ENCODE measurements around the gene ZNF780B.
A peak's percentile ranks its signal among the peaks of the same experiment; 100 is the strongest.
"Not testable (repeated sequence)": the region's sequence is repeated elsewhere in the genome, so short reads cannot be mapped to it uniquely, and the experiment has no call there.

ZNF780B gene

GRCh38 chr19:40055832-40056504 lies at the start of gene ZNF780B:
ZNF780B (minus strand) TSS chr19:40056231; CDS start chr19:40050332, 5,899 bp downstream.
- peak; percentile 66 for DNase-seq

DNA sequence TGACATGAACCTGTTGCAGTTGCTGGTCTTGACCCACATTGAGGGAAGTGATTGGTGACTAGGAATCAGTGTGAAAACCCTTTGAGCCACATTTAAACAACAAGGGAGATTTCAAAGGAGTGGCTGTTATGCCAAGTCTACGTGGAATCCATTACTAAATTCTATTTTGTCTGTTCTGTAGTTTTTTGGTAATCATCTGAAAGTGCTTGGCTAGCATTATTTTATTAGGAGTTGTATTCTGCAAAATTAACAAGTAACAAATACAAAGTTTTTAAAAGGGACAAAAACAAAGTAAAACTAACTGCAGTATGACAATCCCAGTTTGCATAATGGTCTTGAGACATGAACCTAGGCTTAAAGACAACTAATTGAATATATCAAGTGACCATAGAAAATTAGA lies 48.7 kb upstream of the ZNF780B start:
- no peak for DNase-seq

- DNase-seq: no peak
These were observed 47.6 kb upstream of the ZNF780B start for GRCh38 chr19:40103600-40103999.

GRCh38 chr19:40101813-40102212 lies 45.8 kb upstream of the ZNF780B start:
- DNase-seq: no peak

- no peak for DNase-seq
These were observed 37.4 kb upstream of the ZNF780B start for GRCh38 chr19:40093416-40093815.

- no peak for DNase-seq
These were observed 35.4 kb upstream of the ZNF780B start for GRCh38 chr19:40091205-40092129.

GRCh38 chr19:40090241-40091204 lies 34.5 kb upstream of the ZNF780B start, which contains the start of gene ZNF780A:
ZNF780A (minus strand) TSS chr19:40090943; CDS start chr19:40084753, 6,190 bp downstream.
- DNase-seq: peak; percentile 77

GRCh38 chr19:40089462-40089861 lies 33.4 kb upstream of the ZNF780B start:
- DNase-seq: no peak

GRCh38 chr19:40088299-40089047 lies 32.4 kb upstream of the ZNF780B start:
- no peak for DNase-seq

DNA sequence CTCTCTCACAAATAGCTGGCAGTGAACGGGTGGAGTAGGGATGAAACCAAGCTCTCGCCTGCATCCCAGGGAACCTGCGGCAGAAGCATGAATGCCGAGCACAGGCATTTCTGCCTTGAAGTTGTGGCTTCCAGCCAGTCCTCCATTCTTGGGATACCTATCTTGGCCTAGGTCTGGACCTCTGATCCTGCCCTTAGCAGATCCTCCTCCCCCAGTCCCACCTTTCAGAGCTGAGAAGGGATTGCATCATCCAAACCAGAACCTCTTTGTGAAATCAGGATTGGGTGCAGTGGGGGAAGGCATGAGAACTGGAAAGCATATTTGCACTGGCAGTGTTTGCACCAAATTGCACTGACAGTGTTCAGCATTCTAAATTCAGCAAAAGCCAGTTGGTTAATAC lies 28.9 kb upstream of the ZNF780B start:
- DNase-seq: no peak

DNA sequence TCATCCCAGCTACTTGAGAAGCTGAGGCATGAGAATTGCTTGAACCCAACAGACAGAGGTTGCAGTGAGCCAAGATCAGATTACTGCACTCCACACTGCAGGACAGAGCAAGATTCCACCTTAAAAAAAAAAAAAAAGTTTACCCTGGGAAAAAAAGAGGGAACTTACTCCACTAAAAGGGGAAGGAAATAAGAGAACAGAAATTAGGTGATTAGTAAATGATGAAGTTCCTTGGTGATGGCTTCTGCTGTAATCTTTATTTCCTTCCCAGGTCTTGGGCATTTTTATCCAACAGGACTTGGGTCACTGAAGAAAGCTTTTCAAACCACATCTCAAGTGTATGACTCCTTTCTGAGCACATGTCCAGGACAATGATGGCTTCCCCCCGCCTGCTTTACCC lies 25.4 kb upstream of the ZNF780B start:
- DNase-seq: no peak

DNA sequence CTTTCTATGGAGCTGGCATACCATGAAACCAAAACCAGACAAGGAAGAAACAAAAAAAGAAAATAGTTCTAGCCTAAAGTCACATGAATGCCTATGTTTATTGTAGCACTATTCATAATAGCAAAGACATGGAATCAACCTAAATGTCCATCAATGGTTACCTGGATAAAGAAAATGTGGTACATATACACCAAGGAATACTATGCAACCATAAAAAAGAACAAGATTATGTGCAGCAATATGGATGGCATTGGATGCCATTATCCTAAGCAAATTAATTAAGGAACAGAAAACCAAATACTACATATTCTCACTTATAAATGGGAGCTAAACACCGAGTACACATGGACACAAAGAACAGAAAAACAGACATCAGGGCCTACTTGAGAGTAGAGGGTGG lies 24.3 kb upstream of the ZNF780B start:
- no peak for DNase-seq

GRCh38 chr19:40078377-40078776 lies 22.3 kb upstream of the ZNF780B start:
- no peak for DNase-seq

DNA sequence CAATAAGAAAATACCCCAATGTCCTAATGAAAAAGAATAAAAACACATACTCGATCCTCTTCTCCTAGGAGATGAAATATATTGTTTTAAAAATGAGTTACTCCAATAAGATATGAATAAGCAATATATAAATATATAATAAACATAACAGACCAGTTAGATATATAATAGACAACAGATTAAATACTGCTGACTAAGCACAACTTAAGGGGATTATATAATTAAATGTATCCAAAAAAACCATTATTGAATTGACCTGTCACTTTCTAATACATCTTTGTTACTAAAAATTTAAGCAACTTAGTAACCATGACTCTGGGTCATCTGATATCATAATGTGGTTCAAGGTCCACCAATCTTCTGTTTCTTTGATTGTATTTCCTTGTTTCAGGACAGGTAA lies 14.0 kb upstream of the ZNF780B start:
- DNase-seq: no peak

DNA sequence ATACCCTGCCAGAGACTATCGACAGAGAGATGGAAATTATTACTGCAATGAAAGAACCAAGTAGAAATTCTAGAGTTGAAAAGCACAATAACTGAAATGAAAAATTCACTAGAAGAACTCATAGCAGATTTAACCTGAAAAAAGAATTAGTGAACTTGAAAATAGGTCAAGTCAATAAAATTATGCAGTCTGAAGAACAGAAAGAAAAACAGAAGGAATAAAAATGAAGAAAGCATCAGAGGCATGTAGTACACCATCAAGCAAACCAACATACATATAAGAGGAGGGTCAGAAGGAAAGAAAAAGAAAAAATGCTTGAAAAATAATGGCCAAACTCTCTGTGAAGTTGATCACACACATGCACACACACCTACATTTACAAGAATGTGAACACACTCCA lies 3.6 kb upstream of the ZNF780B start:
- DNase-seq: no peak

DNA sequence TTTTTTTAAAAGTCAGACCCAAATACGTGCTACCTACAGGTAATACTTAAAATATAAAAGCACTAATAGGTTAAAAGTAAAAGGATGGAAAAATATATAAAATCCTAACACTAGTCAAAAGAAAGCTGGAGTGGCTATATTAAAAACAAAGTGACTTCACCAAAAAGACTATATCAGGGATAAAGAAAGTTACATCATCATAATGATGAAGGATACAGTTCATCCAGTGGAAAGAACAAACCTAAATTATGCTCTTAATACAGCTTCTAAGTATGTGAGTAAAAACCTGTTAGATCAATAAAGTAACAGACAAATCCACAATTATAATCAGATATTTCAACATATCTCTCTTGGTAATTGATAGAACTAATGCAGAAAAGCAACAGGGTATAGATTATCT lies 1.1 kb upstream of the ZNF780B start:
- DNase-seq: no peak

GRCh38 chr19:40056505-40056904 lies 474 bp upstream of the ZNF780B start:
- DNase-seq: no peak

- DNase-seq: no peak
These were observed 982 bp downstream of the ZNF780B start for GRCh38 chr19:40055049-40055448.

DNA sequence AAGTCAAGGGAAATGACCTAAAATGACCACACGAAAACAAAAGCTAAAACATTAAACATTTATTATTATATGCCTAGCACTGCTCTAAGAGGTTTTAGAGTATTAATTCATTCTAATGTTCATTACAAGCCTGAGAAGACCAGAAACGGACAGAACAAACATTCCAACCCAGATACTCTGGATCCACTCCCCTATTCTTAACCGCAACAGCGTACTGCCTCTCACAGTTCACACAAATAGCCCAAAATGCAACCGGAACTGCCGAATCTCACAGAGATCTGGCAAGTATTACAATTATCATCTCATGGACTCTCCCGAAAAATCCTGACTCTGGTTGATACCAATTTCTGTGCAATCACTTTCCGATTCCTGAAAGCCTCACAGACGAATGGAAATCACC lies 1.4 kb downstream of the ZNF780B start:
- no peak for DNase-seq

- no peak for DNase-seq
These were observed 2.5 kb downstream of the ZNF780B start for GRCh38 chr19:40053491-40053890.

DNA sequence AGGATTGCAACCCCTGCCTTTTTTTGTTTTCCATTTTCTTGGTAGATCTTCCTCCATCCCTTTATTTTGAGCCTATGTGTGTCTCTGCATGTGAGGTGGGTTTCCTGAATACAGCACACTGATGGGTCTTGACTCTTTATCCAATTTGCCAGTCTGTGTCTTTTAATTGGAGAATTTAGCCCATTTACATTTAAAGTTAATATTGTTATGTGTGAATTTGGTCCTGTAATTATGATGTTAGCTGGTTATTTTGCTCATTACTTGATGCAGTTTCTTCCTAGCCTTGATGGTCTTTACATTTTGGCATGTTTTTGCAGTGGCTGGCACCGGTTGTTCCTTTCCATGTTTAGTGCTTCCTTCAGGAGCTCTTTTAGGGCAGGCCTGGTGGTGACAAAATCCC lies 14.3 kb downstream of the ZNF780B start:
- not testable (repeated sequence) for DNase-seq

GRCh38 chr19:40038047-40038446 lies 18.0 kb downstream of the ZNF780B start:
- not testable (repeated sequence) for DNase-seq

All from activated T-cell treated with anti-CD3 and anti-CD28 coated beads, Interleukin-2, amount 50 U/mL, for 1 hour (primary cell).